HUES48 (cell line): ENCODE results near the gene LRRFIP1.

Source experiments
- H3K27ac ChIP-seq: one replicate; pipeline ENCODE4 v1.7.0; 2013; ENCODE audit warnings: low read depth, low read length, inconsistent platforms
- H3K27me3 ChIP-seq: 2 replicates; pipeline ENCODE4 v1.6.1; 2013; ENCODE audit warnings: mild to moderate bottlenecking, low read length; ENCODE audit not compliant: control insufficient read depth, insufficient read depth
- H3K36me3 ChIP-seq: 2 replicates; pipeline ENCODE4 v1.6.1; 2013; ENCODE audit warnings: low read length; ENCODE audit not compliant: control insufficient read depth, insufficient read depth
- H3K4me1 ChIP-seq: 2 replicates; pipeline ENCODE4 v1.6.1; 2013; ENCODE audit warnings: mild to moderate bottlenecking, low read length; ENCODE audit not compliant: control insufficient read depth, insufficient read depth
- H3K4me3 ChIP-seq: 2 replicates; pipeline ENCODE4 v1.5.1; 2013; ENCODE audit warnings: mild to moderate bottlenecking, low read depth, low read length
- H3K9ac ChIP-seq: 2 replicates; pipeline ENCODE4 v1.6.1; 2013; ENCODE audit warnings: mild to moderate bottlenecking, low read depth, low read length, moderate library complexity
- H3K9me3 ChIP-seq: 2 replicates; pipeline ENCODE4 v1.6.1; 2013; ENCODE audit warnings: low read length; ENCODE audit not compliant: control insufficient read depth, insufficient read depth

The LRRFIP1 gene

DNA sequence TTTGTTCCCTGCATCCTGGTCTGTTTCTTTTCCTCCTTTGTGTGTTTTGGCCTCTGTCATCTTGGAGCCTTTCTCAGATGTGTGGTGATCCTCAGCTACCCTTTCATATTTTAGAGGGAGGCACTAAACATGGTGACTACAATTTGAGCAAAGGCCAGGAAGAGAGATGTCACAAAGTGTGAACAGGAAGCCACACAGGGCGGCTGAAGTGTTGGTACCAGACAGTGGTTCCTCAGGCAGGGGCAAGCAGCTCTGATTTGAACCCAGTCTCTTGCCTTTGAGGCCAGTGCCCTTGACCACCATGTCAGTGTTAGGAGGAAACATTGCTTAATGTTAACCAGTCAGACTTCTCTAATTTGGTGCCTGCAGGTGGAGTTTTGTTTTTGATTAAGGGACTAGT is 9.2 kb downstream of the LRRFIP1 start:
- no peak overlapping the region for H3K27ac ChIP-seq
- H3K4me3 ChIP-seq = no peak overlapping the region
- no peak overlapping the region for H3K9ac ChIP-seq
- no peaks in the 10 kb centered on the region for H3K4me1 ChIP-seq
- no peaks in the 10 kb centered on the region for H3K27me3 ChIP-seq
- H3K9me3 ChIP-seq = peaks cover 4% of the 10 kb centered on the region
- H3K36me3 ChIP-seq = peaks cover 9% of the 10 kb centered on the region

DNA sequence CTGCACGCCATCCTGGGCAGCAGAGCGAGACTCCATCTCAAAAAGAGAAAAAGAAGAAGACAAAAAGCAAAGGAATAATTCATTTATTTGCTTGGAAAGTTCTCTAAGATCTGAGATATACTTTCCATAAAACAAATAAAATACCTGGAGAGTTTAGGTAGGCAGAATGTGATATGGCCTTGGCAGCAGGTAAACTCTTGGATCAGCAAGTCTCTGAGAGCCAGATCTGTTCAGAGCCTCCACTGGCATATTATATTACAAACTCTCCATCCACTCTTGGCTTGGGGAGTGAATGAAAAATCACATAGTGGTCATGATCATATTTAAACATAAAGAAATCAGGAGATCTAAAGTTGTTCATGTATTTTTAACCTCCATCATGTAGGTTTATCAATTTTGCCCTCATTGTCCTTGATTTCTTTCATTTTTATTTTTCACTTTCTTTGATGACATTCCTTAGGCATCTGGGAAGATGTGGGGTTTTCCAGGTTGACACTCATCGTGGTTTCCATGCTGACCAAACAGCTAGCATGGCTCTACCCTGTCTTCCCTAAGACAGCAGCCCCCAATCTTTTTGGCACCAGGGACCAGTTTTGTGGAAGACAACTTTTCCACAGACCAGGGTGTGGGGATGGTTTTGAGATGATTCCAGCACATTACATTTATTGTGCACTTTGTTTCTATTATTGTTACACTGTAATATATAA is 10.2 kb downstream of the LRRFIP1 start:
- H3K27me3 ChIP-seq = no peaks in the 10 kb centered on the region
- no peaks in the 10 kb centered on the region for H3K4me1 ChIP-seq
- peaks cover 4% of the 10 kb centered on the region for H3K9me3 ChIP-seq
- H3K27ac ChIP-seq = no peak overlapping the region
- H3K4me3 ChIP-seq = no peak overlapping the region
- no peak overlapping the region for H3K9ac ChIP-seq
- H3K36me3 ChIP-seq = peaks cover 9% of the 10 kb centered on the region

DNA sequence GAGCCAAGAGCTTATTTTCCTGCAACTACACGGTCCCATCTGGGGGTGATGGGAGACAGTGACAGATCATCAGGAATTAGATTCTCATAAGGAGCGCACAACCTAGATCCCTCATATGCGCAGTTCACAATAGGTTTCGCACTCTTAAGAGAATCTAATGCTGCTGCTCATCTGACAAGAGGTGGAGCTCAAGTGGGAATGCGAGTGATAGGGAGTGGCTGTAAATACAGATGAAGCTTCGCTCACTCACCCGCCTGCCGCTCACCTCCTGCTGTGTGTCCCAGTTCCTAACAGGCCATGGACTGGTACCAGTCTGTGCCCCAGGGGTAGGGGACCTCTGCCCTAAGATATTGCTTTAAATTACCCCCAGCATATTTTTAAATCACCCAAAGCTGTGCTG is 10.8 kb downstream of the LRRFIP1 start:
- Histone ChIP-seq H3K36me3 (peaks cover 3% of the 10 kb centered on the region), H3K27me3 (no peaks in the 10 kb centered on the region), H3K27ac (no peak overlapping the region), H3K9me3 (peaks cover 4% of the 10 kb centered on the region), H3K4me1 (no peaks in the 10 kb centered on the region), H3K9ac (no peak overlapping the region), H3K4me3 (no peak overlapping the region)

DNA sequence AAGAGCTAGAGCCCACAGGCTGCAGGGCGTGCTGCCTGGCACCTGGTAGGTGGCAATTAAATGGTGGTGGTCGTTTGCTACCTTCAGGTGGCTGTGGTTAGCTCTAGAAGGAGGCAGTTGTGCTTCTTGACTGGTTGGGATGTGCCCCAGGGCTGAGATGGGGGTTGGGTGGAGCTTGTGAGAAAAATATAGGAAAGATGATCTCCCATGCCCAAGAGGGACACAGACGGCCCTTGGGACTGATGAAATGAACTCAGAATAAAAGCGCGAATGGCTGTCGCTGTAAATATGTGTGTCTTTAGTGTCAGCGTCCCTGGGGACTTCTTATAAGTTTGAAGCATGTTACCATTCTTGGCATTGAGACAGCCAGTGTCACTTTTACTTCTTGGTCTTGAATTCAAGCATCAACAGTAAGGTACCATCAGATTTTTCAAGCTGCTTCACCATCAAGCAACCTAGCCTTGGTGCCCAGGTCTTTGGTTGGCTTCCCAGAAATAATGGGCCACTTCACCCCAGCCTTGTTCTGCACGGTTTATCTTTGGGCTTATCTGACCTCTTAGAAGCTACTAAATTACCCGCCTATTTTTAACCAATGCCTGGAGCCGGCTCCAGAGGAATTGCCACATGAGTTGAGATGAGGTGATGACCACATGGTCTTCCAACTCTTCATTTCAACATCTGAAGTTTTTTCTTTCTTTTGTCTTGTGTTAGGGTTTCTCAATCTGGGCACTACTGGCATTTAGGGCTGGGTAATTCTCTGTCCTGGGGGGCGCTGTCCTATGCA is 11.9 kb downstream of the LRRFIP1 start:
- Histone ChIP-seq H3K9ac (no peak overlapping the region), H3K4me1 (no peaks in the 10 kb centered on the region), H3K4me3 (no peak overlapping the region), H3K36me3 (peaks cover 3% of the 10 kb centered on the region; the same call in 1 of the 2 replicates), H3K27ac (no peak overlapping the region), H3K9me3 (peaks cover 4% of the 10 kb centered on the region), H3K27me3 (no peaks in the 10 kb centered on the region)

DNA sequence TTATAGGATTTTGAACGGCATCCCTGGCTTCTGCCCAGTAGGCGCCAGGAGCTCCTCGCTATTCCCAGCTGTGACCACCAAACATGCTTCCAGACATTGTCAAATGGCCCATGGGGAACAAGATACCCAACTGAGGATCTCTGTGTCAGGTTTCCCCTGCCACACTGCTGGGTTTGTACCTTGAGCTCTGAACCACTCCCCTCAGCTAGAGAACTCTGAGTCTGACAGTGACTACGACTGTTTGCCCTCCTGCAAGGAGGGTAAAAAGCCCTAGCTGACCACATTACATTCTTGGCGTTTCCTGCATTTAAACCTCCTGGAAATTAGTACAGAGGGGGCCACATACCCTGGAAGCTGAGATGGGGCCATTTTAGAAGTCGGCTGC is 12.4 kb downstream of the LRRFIP1 start:
- H3K27me3 ChIP-seq = no peaks in the 10 kb centered on the region
- H3K27ac ChIP-seq = no peak overlapping the region
- no peaks in the 10 kb centered on the region for H3K4me1 ChIP-seq
- no peaks in the 10 kb centered on the region; the same call in 1 of the 2 replicates for H3K9me3 ChIP-seq
- peaks cover 4% of the 10 kb centered on the region for H3K36me3 ChIP-seq
- H3K9ac ChIP-seq = no peak overlapping the region
- H3K4me3 ChIP-seq = no peak overlapping the region

DNA sequence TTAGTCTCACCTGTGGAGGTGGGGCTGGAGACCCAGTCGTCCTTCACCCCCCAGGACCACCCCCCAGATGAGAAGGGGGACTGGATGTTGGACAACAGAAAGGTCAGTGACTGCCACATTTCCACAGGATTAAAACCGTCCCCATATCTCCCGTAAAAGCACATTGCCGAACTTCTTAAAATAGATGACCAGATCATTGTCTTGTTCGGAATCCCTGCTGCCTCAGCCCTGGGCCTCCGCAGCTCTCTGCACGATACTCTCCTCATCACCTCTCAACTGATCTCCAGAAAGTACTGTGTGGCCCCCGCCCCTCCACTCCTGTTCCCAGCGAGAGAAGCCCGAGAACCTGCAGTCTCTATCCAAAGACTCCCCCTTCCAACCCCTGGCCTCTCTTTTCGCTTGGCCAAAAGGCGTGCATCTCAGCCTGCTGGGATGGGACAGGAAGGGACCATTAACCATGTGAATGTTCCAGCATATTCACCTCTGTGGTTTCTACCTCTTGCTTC is 13.2 kb downstream of the LRRFIP1 start:
- Histone ChIP-seq H3K9me3 (no peaks in the 10 kb centered on the region; the same call in 1 of the 2 replicates), H3K4me1 (no peaks in the 10 kb centered on the region), H3K36me3 (peaks cover 8% of the 10 kb centered on the region)

DNA sequence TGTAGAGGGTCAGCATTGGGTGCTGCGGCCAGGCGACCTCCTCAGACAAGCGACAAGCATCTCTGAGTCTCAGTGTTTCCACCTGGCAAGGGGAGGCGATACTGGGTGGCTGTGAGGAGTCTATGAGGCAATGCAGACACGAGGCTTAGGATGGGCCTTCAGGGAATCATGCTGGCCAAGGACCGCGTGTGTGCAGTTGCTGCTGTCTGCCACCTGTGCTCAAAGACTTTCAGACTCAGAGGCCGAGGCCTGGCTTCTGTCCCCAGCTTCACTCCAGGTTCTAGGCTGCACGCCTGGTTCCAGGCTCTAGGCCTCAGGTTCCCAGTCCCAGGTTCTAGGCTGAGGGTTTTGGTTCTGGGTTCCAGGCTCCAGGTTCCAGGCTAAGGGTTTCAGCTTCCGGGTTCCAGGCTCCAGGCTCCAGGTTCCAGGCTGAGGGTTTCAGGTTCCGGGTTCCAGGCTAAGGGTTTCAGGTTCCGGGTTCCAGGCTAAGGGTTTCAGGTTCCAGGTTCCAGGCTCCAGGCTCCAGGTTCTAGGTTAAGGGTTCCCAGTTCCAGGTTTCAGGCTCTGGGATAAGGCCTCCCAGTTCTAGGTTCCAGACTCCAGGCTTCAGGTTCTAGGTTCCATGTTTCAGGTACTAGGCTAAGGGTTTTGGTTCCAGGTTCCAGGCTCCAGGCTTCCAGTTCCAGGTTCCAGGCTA is 14.8 kb downstream of the LRRFIP1 start:
- Histone ChIP-seq H3K4me3 (no peak overlapping the region), H3K36me3 (peaks cover 8% of the 10 kb centered on the region), H3K9me3 (no peaks in the 10 kb centered on the region; the same call in 1 of the 2 replicates), H3K9ac (no peak overlapping the region), H3K27me3 (no peaks in the 10 kb centered on the region), H3K27ac (no peak overlapping the region), H3K4me1 (no peaks in the 10 kb centered on the region)

More for the DNA sequence above, 13.2 kb downstream of the LRRFIP1 start:
- Histone ChIP-seq H3K27me3 (no peaks in the 10 kb centered on the region), H3K9ac (no peak overlapping the region), H3K27ac (no peak overlapping the region), H3K4me3 (no peak overlapping the region)

DNA sequence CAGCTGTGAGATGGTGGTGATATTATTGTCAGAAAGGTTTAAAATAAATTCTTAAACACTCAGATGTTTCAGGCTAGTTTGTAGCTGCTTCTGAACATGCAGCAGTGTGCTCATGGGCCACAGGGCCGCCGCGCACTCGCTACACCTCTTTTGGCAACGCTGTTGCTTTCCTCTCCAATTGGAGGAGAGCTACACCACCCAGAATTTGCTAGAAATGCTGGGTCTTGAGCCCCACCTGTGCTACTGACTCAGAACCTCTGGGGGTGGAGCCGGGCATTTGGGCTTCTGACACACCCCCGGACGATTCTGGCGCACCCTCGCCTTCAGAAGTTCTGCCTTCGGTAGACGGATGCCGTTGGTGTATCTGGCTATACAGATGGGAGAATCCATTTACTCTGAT is 15.7 kb downstream of the LRRFIP1 start:
- H3K9me3 ChIP-seq = no peaks in the 10 kb centered on the region
- H3K27me3 ChIP-seq = no peaks in the 10 kb centered on the region
- H3K36me3 ChIP-seq = peaks cover 5% of the 10 kb centered on the region; the same call in 1 of the 2 replicates

DNA sequence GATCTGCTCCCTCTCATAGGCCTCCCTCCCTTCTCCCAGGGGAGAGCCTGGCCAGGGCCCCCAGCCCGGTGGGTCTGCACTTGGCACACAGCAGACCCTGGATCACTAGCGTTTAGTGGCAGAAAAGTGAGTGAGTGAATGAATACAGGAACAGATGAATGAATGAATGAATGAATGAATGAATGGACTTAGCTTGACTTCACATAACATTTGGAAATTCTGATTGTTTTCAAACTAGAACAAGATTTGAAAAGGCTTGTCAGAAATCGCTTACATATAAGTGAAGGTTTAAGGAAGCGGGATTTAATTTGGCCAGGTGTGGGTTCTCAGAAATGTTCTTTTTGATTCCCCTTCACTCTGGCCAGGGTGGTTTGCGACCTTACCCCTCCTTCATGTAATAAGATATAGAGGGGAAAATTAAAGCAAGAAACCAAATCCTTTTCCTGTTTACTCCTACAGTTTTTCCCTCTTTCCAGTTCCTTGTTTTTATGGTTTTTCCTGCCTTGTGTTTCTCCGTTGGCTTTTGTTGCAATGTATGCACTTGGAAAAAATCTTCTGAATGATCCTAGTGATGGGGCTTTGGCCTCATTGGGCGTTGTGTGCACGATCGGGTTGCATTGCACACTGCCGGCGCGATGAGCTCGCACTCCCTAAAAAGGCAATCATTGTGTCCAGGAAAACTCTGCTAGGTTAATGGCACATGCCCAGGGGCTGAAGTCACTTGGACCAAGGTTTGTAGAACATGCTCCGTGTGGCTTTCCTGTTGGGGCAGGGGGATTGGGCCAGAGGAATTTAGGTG is 16.4 kb downstream of the LRRFIP1 start:
- no peaks in the 10 kb centered on the region for H3K27me3 ChIP-seq
- peaks cover 5% of the 10 kb centered on the region; the same call in 1 of the 2 replicates for H3K36me3 ChIP-seq
- no peaks in the 10 kb centered on the region for H3K4me1 ChIP-seq
- no peak overlapping the region for H3K27ac ChIP-seq
- H3K9me3 ChIP-seq = no peaks in the 10 kb centered on the region
- H3K4me3 ChIP-seq = no peak overlapping the region
- no peak overlapping the region for H3K9ac ChIP-seq

More for the DNA sequence above, 15.7 kb downstream of the LRRFIP1 start:
- Histone ChIP-seq H3K4me3 (no peak overlapping the region), H3K4me1 (no peaks in the 10 kb centered on the region), H3K9ac (no peak overlapping the region), H3K27ac (no peak overlapping the region)

DNA sequence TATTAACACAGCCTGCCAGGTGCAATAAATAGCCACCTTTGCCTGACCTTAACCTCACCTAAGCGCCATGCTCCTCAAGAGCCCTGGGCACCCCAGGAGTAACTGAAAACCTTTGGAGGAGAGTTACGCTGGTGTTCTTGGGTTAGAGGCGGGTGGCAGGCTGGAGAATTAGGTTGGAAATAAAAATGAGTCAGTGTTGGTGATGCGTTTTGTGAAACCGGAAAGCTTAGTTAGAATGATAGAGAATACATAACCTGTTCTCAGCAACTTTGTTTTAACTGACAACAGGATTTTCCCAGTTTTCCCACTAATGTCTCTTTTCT is 17.0 kb downstream of the LRRFIP1 start:
- H3K9ac ChIP-seq = no peak overlapping the region
- no peaks in the 10 kb centered on the region for H3K27me3 ChIP-seq
- no peaks in the 10 kb centered on the region for H3K4me1 ChIP-seq
- no peaks in the 10 kb centered on the region for H3K9me3 ChIP-seq
- H3K27ac ChIP-seq = no peak overlapping the region
- H3K36me3 ChIP-seq = peaks cover 5% of the 10 kb centered on the region; the same call in 1 of the 2 replicates
- H3K4me3 ChIP-seq = no peak overlapping the region
